Daoy (cell line): ENCODE results near the gene BTN1A1. TPM values are rescaled to one million over a fixed set of nuclear protein-coding genes. Genes with fewer than 3 reads are reported as not detected.
A peak's percentile ranks its signal among the peaks of the same experiment; 100 is the strongest.
"Not testable (repeated sequence)": the region's sequence is repeated elsewhere in the genome, so short reads cannot be mapped to it uniquely, and the experiment has no call there.

ENCODE experiments used
- DNase-seq: peaks from one replicate; pipeline ENCODE4 v3.0.0-alpha.2; 2015; ENCODE audit warnings: low read depth
- total RNA-seq: library from RNA; depleted of rRNA; stranded (reverse); fragments of >200 nt; shearing (Covaris generic); gene quantifications from 2 replicates; pipeline ENCODE4 v1.2.3, GENCODE V29; 2014

Gene BTN1A1
- total RNA-seq, 1 experiment from 2014 or later: not detected

DNA sequence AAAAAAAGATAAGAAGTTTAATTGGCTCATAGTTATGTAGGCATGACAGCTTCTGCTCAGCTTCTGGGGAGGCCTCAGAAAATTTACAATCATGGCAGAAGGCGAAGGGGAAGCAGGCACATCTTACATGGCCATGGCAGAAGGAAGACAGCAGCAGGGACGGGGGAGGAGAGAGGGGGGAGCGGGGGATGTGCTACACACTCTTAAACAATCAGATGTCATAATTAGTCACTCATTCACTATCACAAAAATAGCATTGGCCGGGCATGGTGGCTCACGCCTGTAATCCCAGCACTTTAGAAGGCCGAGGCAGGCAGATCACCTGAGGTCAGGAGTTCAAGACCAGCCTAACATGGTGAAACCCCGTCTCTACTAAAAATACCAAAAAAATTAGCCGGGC, 10.9 kb downstream of the BTN1A1 start:
- DNase-seq: peak; percentile 46

DNA sequence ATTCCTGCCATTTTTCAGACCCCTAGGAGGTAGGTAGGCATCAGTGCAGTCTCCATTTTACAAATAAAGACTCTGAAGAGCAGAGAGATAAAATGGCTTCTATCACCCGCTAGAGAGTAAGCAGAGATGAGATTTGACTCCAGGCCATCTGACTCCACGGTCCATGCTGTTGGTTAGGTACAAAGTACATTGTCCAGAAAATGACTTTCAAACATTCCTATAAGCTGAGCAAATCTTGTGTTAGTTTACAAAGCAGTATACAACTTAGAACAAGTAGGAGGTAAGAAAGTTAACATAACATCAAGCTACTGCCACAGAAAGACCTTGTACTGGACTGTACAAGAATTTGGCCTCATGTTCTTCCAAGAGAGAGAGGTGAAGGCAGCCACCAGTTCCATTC, 14.9 kb downstream of the BTN1A1 start:
- no peak for DNase-seq

DNA sequence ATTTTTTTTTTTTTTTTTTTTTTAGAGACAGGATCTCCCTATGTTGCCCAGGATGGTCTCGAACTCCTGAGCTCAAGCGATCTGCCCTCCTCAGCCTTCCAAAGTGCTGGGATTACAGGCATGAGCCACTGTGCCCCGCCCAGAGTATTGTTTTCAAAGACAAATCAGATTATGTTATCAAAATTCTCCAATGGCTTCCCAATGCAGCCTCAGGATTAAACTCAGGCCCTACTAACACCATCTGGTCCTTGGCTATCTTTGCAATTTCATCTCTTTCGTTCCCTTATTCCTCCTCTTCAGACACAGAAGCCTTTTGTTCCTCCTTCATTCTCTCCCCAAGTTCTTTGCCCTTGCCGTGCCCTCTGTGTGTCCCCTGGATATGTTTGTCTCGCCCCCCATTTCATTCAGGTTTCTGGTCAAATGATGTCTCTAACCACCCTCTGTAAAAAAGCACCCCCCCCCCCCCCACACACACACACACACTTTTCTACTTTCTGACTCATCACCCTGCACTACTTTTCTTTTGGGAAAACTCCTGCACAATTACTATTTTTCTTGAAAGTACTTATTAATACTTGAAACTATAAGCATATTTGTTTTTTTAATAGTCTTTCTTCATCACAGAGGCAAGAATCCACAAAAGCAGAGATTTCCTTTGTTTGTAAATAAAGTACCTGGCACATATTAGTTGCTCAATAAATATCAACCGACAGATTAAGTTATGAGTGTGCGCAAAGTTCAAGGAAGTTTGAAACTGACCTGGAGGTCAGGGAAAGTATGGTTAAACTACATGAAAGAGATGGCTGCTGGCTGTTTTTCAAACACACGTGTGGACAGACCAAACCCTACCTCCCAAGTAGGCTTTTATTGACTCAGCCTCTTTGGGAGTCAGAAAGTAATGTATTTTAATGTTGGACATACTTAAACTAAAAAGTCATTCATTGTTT, 16.7 kb downstream of the BTN1A1 start:
- no peak for DNase-seq

DNA sequence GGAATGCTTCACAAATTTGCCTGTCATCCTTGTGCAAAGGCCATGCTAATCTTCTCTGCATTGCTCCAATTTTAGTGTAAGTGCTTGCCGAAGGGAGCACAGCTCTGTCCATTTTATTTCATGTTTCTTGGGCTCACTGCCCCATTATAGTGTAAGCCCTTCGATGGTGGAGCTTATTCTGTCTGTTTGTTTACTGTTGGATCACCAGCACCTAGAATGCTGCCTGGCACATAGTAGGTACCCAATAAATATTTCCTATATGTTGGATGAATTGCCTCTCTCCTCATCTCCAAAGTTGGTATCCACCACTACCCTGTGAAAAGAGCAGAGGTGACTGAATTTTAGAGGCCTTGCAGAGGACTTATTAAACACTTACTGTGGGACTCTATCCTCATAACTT, 19.3 kb downstream of the BTN1A1 start:
- DNase-seq: no peak

DNA sequence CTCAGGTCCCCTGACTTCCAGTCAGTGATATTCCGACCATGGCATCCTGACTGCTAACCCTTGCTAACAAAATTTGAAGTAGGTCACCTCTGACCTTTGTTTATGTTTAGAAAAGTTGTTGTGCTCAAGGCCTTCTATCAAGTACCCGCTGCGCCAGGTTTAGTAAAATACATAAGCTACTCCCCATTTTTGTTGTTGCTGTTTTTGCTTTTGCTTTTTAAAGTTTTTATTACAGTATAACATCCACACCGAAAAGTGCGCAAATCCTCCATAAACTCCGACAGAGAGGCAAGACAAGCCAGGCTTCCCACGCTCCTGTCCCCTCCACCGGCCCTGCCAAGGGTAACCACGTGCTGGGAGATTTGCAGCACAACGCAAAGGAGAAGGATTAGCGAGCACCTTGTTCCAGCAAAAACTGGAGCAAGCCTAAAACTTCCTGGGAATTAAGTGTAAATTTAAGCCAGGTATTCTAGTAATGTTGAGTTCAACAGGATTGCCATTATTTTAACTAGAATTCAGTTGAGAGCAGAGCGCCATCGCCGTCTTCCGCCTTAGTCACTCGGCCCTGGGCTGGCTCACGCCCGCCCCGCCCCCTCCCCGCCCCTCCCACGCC, 20.2 kb downstream of the BTN1A1 start:
- DNase-seq: no peak

DNA sequence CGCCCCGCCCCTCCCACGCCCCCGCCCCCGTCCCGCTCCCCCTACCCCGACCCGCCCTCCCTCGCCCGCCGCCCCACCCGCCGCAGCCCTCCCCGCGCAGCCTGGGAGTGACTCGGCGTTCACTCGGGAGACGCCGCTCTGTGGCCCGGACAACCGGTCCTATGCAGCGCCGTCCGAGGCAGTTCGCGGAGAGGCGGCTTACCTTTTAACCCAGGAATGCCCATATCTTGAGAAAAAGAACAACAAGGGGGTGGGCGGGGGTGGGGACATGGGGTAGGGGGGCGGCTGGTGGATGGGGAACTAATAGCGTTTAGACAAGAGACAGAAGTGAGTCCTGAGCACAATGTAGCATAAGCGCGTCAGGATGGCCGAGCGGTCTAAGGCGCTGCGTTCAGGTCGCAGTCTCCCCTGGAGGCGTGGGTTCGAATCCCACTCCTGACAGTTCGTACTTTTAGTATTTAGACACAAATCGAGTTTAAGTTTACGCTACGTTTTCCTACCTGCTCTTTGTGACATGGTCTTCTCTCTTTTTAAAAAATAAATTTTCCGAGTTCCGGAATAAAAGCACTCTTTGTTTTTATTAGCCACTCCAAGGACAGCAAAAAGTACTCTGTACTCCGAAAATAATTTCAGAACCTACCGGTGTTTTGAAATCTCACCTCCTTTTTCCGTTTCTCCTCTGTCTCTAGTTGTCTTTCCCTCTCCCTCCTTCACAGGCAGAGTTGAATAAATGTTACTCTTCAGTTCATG, 20.9 kb downstream of the BTN1A1 start:
- peak; percentile 92 for DNase-seq

DNA sequence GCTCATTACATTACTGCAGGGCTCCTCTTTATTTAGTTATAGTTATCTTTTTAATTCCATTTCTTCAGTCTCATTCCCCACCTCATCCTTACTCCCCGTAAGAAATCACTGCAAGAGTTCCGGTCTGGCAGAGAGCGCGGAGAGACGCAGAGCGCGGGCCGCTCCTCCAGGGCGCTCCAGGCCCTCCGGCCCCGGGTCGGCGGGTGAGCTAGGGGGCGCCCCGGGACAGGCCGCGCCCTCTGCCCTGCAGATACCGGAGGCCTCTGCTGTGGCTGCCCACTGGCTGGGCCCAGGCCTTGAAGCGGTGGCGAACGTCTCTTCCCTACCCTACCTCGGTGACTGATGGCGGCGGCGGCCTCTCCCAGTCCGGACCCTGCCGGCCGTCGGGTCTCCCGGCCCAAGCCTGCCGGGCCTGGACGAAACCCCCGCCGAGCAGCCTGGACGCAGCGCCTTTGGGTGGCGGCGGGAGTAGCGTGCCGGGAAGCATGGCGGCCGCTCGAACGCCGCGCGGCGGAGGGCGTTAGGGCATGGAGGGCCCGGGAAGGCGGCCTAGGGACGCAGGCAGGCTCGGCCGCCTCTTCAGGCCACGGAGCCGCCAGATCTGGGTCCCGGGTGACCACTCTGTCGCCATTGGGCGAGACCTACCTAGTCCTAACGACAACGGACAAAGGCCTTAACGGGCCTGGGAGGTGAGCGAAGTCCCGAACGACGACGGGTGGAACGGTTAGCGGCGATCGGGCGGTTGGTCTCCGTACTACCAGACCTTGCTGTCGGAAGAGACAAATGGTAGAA, 21.7 kb downstream of the BTN1A1 start:
- peak; percentile 62 for DNase-seq

DNA sequence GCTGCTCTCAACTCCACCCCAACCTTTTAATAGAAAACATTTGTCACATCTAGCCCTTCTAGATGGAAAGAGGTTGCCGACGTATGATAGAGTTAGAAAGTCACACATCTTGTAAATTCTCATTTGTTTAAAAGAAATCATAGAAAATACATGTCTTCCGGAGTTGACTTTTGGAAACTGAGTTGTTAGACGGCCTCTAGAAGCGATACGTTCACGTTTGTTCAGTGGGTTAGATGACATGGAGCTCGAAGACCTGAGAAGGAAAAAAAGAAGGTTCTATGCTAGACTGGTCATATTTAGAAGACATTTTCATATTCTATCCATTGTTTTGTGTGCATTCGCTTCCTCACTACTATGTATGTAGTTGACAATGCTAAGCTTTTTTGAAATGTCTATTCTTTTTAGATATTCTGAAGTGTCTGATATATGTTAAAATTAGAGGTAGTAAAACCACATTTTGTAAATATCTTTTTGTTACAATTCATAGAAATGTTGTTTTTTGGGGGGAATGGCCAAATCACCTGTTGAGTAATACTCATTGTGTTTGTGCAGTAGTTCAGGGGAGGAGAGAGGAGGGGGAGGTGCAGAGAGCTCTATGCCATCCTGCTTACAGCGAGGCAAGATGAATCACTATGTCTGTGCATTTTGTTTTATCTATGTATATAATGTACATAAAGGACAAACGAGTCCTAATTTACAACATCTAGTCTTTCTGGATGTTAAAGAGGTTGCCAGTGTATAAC, 22.6 kb downstream of the BTN1A1 start:
- DNase-seq: not testable (repeated sequence)

DNA sequence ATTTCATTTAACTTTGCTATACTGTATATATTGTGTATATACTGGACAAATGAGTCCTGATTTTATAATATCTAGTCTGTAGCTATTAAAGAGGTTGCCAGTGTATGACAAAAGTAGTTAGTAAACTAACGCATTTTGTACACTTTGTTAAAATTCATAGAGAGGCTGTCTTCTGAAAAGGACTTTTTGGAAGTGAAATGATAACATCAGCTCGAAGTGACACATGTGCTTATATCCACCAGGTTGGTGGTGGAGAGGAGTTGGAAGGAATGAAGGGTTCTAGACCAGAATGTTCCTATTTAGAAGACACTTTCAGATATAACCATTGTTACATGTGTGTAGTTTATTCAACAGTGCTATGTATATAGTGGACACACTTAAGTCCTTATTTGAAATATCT, 24.2 kb downstream of the BTN1A1 start:
- DNase-seq: not testable (repeated sequence)

DNA sequence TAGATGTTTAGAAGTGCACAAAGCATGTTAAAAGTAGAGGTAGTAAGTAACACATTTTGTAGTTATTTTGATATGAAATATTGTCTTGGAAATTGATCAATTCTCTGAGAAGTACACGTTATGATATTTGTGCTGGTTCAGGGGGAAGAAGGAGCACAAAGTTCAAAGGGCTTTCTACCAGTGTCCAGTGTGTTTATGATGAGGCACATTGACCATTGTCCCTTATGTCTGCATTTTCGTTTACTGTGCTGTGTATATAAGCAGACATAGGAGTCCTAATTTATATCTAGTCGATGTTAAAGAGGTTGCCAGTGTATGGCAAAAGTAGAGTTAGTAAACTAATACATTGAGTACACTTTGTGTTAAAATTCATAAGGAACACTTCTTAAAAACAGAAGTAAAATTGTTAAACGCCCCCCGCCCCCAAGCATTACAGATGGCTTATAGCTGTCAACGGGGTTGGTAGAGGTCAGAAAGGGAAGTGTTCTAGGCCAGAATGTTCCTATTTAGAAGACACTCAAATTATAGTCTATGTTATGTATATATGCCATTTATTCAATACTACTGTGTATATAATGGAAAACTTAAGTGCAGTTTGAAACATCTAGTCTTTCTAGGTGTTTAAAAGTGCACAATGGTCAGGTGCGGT, 24.7 kb downstream of the BTN1A1 start:
- DNase-seq: no peak

DNA sequence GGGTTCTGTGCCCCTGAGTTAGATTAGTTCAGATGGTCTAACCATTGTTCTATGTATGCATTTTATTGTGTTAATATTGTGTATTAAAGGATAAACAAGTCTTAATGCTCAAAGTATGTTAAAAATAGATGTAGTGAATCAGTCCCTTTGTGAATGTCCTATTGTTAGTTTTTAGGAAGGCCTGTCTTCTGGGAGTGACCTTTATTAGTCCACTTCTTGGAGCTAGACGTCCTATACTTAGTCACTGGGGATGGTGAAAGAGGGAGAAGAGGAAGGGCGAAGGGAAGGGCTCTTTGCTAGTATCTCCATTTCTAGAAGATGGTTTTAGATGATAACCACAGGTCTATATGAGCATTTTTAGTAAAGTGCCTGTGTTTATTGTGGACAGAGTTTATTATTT, 25.7 kb downstream of the BTN1A1 start:
- no peak for DNase-seq

DNA sequence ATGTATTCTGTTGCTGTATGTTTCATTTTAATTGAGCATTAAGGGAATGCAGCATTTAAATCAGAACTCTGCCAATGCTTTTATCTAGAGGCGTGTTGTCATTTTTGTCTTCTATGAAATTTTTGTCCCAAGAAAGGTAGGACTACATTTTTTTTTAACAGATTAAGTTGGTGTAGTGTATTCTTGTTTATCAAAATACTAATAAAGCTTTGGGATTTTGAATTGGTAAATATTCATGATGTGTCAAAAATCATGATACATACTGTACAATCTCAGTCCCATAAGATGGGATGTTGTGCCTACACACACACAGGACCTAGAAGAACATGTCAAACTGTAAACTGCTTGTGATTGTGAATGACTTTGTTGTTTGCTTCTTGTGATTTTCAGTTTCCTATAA, 26.8 kb downstream of the BTN1A1 start:
- DNase-seq: no peak

DNA sequence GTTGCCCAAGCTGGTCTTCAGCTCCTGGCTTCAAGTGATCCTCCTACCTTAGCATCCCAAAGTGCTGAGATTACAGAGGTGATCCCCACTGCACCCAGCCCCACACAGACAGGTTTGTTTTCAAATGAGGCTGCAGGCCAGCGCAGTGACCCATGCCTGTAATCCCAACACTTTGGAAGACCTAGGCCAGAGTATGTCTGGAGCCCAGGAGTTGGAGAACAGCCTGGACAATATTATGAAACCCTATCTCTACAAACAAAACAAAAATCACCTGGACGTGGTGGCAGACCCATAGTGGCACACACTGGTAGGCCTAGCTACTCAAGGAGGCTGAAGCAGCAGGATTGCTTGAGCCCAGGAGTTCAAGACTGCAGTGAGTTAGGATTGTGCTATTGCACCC, 30.1 kb downstream of the BTN1A1 start:
- DNase-seq: no peak

DNA sequence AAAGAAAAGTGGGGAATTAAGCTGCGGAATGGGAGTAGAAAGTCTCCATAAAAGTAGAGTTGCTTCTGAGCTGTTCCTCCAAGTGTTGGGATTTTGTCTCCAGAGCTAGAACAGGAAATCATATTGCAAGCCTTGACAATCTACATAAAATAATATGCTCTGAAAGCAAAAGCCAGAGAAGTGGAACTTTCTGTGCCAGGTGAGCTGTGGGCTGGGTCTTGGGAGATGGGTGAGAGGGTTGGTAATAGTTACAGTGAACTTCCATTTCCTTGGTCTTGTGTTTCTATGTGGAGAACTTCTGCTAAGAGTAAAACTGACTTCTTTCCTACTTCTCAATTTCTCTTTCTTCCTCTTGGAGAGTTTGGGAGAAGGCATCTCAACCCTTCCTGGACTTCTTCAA, 31.8 kb downstream of the BTN1A1 start:
- no peak for DNase-seq

DNA sequence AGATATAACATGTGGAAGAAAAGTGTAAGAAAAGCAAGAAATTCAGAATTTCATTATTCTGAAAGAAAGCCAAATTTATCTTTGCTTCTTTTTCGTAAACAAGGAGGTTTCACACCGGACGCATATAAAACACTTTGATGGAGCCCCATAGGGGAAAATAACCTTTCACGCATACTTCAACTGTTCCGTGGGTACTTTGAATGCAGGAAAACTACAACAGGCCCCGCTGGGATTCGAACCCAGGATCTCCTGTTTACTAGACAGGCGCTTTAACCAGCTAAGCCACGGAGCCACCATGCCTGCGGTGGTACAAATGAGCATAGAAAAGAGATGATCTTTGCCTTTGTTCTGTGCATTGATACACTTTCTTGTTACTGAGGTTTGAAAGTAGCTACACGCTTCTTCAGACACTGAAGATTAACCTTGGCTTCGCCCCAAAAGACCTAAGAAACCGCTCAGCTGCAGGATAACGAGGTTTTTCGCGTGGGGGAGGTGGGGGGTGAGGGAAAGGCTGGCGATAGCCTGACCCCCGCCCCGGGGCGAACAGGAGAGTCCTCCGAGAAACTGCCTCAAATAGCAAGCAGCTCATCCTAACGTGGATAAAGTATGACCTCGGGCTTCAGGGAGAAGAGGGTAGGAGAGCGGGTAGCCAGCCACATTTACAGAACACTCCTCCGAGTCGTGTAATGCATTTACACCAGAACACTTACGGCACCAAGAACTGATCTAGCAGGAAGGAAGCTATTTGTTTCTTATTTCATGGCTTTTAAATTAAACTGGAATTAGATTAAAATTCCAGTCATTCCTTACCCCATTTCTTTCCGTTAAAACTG, 32.8 kb downstream of the BTN1A1 start:
- peak; percentile 92 for DNase-seq

DNA sequence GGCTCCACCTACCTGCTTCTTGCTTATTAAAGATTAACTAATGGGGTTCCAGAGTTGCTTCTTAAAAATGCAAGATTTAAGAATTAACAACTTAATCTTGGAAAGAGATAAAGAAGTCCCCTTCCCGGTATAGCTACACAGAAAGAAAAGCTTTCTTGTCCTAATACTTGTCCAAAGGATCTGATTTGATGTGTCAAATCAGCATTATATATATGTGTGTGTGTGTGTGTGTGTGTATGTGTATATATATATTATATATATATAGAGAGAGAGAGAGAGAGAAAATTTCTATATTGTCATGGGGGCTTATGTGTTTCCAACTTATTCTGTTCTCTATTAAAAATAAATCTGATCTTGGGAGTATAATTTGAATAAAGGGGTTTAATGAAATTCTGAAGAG, 33.4 kb downstream of the BTN1A1 start:
- DNase-seq: no peak

DNA sequence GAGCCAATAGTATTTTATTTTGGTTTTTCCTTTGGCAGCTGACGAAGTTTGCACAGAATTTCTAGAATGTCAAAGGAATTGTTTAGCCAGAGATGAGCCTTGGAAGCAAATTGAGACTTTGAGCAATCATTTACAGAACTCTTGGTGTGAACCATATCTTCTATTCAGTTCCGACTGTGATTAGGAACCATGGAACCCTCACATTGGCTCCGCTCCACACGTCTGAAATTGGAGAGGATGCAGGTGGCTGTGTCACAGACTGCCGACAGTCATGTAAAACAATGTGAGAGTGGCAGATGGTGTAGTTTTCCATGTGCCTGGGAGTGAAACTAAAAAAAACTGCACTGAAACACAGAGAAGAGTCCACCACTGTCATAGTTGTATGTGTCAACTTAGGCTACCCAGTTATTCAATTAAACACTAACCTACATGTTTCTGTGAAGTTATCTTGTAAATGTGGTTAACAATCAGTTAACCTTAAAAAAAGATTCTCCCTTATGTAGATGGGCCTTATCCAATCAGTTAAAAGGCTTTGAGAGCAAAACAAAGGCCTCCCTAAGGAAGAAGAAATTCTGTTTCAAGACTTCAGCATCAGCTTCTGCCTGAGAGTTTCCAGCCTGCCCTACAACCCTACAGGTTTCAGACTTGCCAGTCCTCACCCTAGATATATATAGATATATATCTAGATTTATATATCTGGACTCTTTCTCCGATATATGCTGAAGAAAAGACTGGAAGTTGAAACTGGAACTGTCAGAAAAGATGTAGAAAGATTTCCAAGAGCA, 34.8 kb downstream of the BTN1A1 start:
- no peak for DNase-seq

DNA sequence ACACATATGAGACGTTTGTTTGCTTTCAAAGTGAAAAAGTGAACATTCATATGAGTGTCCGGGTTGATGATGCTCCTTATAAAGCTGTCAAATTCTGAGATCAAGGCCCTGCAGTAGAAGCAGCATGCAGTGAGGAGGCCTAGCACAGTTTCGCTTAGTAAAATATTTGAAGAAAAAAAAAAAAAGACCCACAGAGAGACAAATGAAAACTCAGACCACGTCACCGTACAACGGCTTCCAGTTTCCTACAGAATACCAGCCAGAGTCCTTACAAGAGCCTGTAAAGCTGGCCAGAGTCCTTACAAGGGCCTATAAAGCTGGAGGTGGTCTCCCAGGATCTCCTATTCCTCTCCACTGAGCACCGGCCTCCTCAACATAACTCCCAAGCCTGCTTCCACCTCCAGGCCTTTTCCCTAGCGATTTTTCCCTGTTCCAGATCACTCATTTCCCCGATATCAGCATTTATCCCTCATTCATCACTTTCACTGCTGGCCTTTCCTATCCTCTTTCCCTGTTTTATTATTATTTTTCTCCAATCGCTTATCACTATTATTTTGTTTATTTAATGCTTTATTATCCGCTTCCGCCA, 36.6 kb downstream of the BTN1A1 start:
- peak; percentile 82 for DNase-seq
